ENCODE measurements around the gene ZNF106. TPM values are rescaled to one million over a fixed set of nuclear protein-coding genes. Genes with fewer than 3 reads are reported as not detected.

The ZNF106 gene
- total RNA-seq, 4 donors from 2014 or later: 109 to 166 (median 156) TPM

GRCh38 chr15:42474827-42475226 is 16.1 kb downstream of the ZNF106 start:
- no peak for TF ChIP-seq CTCF (IDR thresholded peaks at IDR 0.05; ENCODE audit: low read depth)

DNA sequence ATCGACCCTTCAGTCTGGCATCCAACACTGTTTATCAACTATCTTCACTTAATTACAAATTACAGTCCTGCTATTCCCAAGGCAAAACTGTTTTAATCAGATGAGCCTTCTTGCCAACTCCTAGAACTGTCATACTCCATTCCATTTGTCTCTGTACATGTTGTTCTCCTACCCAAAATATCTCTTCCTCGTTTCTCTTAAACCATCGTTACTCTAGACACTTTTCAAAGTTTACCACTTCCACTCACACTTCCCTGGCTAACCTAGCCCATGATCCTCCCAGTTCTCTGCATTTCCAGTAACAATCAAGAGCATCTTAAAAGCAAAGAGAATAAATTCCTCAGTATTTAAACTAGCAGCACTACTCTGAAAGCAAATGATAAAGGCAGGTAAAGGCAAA is 19.9 kb downstream of the ZNF106 start:
- TF ChIP-seq CTCF (IDR thresholded peaks at IDR 0.05; ENCODE audit: low read depth): no peak

DNA sequence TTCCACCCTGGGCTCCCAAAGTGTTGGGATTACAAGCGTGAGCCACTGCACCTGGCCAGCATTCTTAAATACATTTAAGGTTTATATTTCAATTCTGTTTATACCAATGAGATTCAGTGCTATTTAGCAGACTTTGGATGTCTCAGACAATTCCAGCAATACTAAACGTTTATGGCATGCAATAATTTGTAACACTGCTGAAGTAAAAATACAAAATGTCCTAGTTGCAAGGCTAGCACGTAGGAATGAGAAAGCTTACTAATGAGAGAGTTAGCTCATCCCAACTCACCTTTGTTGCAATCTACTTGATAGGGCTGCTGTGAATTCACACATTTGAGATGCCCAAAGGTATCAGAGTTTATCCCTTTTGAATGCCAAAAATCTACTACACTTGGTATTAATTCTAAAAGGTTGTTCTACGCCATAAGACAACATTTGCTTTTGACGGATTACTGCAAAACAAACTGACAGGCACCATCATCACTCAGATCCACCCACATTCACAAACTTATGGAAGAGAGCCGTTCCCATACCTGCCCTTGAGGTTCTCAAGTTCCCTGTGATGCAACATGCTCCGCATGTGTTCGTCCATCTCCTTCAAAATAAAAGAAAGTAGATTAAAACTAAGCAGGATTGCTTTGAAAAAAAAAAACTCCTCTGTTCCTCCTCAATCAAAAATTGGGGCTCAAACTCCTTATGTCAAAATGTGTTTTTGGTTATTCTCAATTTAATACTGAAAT is 25.3 kb downstream of the ZNF106 start:
- TF ChIP-seq CTCF (IDR thresholded peaks at IDR 0.05; ENCODE audit: low read depth): no peak

DNA sequence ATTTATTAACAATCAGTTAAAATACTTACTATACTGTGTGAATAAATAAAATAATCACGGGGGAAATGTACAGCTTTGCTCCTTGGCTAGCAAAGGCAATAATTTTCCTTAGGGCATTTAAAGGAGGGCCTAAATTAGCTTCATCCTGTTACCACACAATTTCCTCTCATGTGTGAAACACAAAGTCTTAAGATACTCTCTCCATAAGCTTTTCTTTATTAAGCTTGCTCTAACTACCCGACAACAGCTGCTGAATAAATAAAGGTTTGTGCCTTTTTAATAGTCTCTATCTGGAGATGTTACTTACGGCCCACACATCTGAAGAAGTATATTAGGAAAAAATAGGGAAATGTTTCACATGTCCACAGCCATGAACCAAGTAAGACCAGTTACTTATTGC is 29.7 kb downstream of the ZNF106 start:
- TF ChIP-seq CTCF (IDR thresholded peaks at IDR 0.05; ENCODE audit: low read depth): no peak

GRCh38 chr15:42457445-42458442 is 33.2 kb downstream of the ZNF106 start:
- no peak for TF ChIP-seq CTCF (IDR thresholded peaks at IDR 0.05; ENCODE audit: low read depth)

GRCh38 chr15:42456971-42457370 is 34.0 kb downstream of the ZNF106 start:
- no peak for TF ChIP-seq CTCF (IDR thresholded peaks at IDR 0.05; ENCODE audit: low read depth)

DNA sequence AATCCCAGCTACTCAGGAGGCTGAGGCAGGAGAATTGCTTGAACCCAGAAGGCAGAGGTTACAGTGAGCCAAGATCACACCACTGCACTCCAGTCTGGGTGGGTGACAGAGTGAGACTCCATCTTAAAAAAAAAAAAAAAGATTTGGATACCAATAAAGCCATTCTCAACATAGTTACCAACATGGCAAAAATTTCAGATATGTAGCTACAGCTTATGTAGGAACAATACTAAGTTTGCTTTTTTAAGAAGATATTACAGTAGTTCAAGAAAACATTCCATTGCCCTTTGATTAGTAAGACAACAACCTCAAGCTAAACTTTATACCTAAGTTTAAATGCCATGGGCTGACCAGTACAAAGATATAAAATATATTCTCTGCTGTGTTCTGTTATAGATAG is 34.4 kb downstream of the ZNF106 start:
- TF ChIP-seq CTCF (IDR thresholded peaks at IDR 0.05; ENCODE audit: low read depth): no peak
